GM21737 (cell line): ENCODE data around the gene KBTBD13.
"Not testable (repeated sequence)": the region's sequence is repeated elsewhere in the genome, so short reads cannot be mapped to it uniquely, and the experiment has no call there.

Experiments
- ATAC-seq: cut with Tn5 transposase; IDR thresholded peaks from one replicate; pipeline ENCODE4 v1.9.1; 2021; ENCODE audit warnings: mild to moderate bottlenecking, moderate library complexity; ENCODE audit not compliant: unreplicated experiment

KBTBD13 gene

GRCh38 chr15:65087873-65088642 is 11.5 kb downstream of the KBTBD13 start:
- no peak for ATAC-seq

GRCh38 chr15:65088643-65089021 is 12.1 kb downstream of the KBTBD13 start:
- no peak for ATAC-seq

GRCh38 chr15:65089206-65089824 is 12.8 kb downstream of the KBTBD13 start:
- no peak for ATAC-seq

GRCh38 chr15:65091946-65092770 is 15.6 kb downstream of the KBTBD13 start:
- ATAC-seq = no peak

GRCh38 chr15:65092911-65093792 is 16.6 kb downstream of the KBTBD13 start:
- ATAC-seq = no peak

GRCh38 chr15:65093793-65094170 is 17.2 kb downstream of the KBTBD13 start:
- ATAC-seq = not testable (repeated sequence)

GRCh38 chr15:65094294-65094995 is 17.9 kb downstream of the KBTBD13 start:
- no peak for ATAC-seq

- no peak for ATAC-seq
These were observed 18.6 kb downstream of the KBTBD13 start for GRCh38 chr15:65095011-65095746.

- no peak for ATAC-seq
These were observed 19.2 kb downstream of the KBTBD13 start for GRCh38 chr15:65095747-65096104.

GRCh38 chr15:65096481-65097385 is 20.2 kb downstream of the KBTBD13 start:
- no peak for ATAC-seq

GRCh38 chr15:65097651-65098263 is 21.2 kb downstream of the KBTBD13 start:
- no peak for ATAC-seq

GRCh38 chr15:65099336-65099735 is 22.8 kb downstream of the KBTBD13 start:
- no peak for ATAC-seq

- ATAC-seq = not testable (repeated sequence)
These were observed 23.3 kb downstream of the KBTBD13 start for GRCh38 chr15:65099801-65100200.

GRCh38 chr15:65100442-65100841 is 23.9 kb downstream of the KBTBD13 start:
- ATAC-seq = no peak

GRCh38 chr15:65101411-65101890 is 24.9 kb downstream of the KBTBD13 start:
- ATAC-seq = no peak

- no peak for ATAC-seq
These were observed 25.6 kb downstream of the KBTBD13 start for GRCh38 chr15:65101891-65102708.

- ATAC-seq = no peak
These were observed 26.4 kb downstream of the KBTBD13 start for GRCh38 chr15:65102912-65103311.
